Measurements from ENCODE around the gene LMNB1.

DNA sequence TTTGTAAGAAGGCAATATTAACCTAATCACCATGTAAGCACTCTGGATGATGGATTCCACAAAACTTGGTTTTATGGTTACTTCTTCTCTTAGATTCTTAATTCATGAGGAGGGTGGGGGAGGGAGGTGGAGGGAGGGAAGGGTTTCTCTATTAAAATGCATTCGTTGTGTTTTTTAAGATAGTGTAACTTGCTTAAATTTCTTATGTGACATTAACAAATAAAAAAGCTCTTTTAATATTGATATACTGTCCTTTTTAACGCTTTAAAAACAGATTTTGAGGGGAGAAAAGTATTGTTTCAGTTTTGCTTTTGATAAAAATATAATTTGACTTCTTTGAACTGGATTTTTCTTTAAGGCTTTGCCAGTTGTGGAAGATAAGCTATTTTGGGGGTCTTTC is 59.8 kb downstream of the LMNB1 start:
- TF ChIP-seq, protein P1, sequence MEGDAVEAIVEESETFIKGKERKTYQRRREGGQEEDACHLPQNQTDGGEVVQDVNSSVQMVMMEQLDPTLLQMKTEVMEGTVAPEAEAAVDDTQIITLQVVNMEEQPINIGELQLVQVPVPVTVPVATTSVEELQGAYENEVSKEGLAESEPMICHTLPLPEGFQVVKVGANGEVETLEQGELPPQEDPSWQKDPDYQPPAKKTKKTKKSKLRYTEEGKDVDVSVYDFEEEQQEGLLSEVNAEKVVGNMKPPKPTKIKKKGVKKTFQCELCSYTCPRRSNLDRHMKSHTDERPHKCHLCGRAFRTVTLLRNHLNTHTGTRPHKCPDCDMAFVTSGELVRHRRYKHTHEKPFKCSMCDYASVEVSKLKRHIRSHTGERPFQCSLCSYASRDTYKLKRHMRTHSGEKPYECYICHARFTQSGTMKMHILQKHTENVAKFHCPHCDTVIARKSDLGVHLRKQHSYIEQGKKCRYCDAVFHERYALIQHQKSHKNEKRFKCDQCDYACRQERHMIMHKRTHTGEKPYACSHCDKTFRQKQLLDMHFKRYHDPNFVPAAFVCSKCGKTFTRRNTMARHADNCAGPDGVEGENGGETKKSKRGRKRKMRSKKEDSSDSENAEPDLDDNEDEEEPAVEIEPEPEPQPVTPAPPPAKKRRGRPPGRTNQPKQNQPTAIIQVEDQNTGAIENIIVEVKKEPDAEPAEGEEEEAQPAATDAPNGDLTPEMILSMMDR (IDR thresholded peaks at IDR 0.05; ENCODE audit: borderline replicate concordance, extremely low read depth, low read length, poor library complexity, severe bottlenecking), result no peak
- TF ChIP-seq EZH2 (IDR thresholded peaks at IDR 0.05; ENCODE audit: borderline replicate concordance, low read depth, low read length, severe bottlenecking), result no peak
